ENCODE data around the gene CARMIL1.

CARMIL1 gene

DNA sequence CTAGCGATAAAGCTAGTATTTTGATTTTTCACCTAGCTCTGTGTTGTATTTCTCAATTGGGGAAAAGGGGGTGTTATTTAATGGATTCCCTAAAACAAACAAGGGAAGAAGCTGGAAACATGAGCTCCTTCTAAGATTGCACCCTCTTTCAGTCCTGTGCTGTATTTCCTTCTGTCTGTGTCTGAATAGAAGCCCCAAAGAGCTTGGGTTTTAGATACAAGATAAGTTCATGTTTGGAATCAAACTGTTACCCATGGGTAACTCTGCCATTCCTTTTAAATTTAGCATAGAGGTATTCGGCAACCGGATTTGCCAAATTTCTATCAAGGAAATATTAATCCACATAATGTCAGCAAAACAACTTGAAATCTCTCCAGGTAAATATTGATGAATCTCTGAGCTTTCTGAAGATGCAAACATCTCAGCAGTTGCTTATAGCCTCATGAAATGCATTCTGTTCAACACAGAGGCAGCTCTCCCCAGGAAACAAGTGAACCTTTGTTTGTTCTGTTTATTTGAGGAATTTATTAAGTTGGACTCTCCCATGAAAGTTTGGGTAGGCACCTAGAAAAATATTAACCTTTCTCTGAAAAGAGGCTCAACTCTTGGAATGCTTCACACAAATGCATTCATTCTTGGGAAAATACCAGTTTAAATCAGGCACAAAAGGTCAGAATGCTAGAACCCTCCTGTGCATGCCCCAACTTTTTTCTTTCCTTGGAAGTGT is 362.9 kb downstream of the CARMIL1 start:
- in situ Hi-C loops (cut with HindIII; ENCODE audit: low sequenced_read_pairs), result no loop called here
- TF ChIP-seq, protein P1, sequence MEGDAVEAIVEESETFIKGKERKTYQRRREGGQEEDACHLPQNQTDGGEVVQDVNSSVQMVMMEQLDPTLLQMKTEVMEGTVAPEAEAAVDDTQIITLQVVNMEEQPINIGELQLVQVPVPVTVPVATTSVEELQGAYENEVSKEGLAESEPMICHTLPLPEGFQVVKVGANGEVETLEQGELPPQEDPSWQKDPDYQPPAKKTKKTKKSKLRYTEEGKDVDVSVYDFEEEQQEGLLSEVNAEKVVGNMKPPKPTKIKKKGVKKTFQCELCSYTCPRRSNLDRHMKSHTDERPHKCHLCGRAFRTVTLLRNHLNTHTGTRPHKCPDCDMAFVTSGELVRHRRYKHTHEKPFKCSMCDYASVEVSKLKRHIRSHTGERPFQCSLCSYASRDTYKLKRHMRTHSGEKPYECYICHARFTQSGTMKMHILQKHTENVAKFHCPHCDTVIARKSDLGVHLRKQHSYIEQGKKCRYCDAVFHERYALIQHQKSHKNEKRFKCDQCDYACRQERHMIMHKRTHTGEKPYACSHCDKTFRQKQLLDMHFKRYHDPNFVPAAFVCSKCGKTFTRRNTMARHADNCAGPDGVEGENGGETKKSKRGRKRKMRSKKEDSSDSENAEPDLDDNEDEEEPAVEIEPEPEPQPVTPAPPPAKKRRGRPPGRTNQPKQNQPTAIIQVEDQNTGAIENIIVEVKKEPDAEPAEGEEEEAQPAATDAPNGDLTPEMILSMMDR (IDR thresholded peaks at IDR 0.05; ENCODE audit: low read depth, low read length), result no peak
- H3K4me3 ChIP-seq (ENCODE audit: low read depth, low read length), result no peak overlapping the region
- no peak for DNase-seq (ENCODE audit: low read depth, low spot score)

DNA sequence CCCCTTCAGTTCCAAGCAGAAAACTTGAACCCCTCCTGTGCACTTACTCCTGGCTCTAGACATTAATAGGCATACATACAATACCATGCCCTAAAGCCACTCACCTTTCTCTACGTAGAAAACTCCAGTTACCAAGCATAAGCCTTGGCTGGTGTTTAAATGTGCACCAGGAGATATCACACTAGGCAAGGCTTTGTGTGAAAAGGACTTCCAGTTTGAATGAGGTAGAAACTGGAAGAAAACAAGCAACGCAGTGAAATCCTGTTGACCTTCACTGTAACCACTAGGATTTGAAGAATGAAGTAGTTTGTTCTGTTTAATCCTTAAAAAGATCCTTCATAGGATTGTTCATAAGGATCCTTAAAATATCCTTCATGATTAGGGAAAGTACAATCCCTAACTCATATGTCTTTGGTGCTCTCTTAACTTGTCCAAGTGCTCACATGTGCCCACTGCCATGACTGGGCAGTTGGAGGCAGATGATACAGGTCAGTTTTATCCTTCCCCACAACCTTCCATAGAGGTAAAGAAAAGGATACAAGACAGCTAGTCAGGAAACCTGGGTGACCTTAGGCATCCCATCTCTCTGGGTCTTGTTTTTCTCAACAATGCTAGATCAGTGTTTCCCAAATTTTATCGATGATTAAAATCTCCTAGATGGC is 363.6 kb downstream of the CARMIL1 start:
- TF ChIP-seq, protein P1 (IDR thresholded peaks at IDR 0.05; ENCODE audit: low read depth, low read length), result no peak
- in situ Hi-C loops (cut with HindIII; ENCODE audit: low sequenced_read_pairs), result no loop called here
- H3K4me3 ChIP-seq (ENCODE audit: low read depth, low read length), result no peak overlapping the region
- no peak for DNase-seq (ENCODE audit: low read depth, low spot score)

DNA sequence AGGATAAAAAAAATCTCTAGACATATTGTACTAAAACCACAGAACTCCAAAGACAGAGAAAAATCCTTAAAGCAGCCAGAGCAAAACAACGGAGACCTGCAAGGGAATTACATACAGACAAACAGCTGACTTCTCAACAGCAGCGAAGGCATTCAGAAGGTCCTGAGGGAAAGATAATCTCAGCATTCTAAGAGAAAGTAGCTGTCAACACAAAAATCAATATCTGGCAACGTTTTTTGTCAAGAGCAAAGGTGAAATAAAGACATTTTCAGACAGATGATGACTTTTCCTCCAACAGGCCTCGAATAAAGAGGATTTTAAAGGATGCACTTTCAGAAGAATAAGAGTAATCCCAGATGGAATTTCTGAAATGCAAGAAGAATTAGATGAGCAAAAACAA is 366.7 kb downstream of the CARMIL1 start:
- H3K4me3 ChIP-seq (ENCODE audit: low read depth, low read length), result no peak overlapping the region
- no peak for DNase-seq (ENCODE audit: low read depth, low spot score)
- in situ Hi-C loops (cut with HindIII; ENCODE audit: low sequenced_read_pairs), result no loop called here
- TF ChIP-seq, protein P1 (IDR thresholded peaks at IDR 0.05; ENCODE audit: low read depth, low read length), result no peak

DNA sequence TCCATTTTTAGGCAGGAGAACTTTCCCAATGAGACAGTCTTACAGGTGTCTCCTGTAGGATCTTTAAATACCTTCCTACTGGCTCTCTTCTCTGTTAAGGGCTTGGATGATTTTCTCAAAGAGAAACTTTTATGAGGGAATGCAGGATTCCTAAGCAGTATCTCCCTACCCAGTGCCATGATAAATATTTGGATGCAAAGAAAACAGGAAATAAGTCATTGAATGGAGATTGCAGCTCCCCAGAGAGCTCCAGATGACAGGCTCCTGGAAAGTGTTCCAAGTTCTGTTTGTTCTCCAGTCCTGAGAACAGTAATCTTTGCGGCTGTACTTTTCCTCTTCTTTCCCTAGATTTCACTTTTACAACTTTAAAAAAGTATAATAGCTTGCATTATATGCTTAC is 370.4 kb downstream of the CARMIL1 start:
- no peak for DNase-seq (ENCODE audit: low read depth, low spot score)
- in situ Hi-C loops (cut with HindIII; ENCODE audit: low sequenced_read_pairs), result no loop called here
- TF ChIP-seq, protein P1 (IDR thresholded peaks at IDR 0.05; ENCODE audit: low read depth, low read length), result no peak
- H3K4me3 ChIP-seq (ENCODE audit: low read depth, low read length), result no peak overlapping the region

DNA sequence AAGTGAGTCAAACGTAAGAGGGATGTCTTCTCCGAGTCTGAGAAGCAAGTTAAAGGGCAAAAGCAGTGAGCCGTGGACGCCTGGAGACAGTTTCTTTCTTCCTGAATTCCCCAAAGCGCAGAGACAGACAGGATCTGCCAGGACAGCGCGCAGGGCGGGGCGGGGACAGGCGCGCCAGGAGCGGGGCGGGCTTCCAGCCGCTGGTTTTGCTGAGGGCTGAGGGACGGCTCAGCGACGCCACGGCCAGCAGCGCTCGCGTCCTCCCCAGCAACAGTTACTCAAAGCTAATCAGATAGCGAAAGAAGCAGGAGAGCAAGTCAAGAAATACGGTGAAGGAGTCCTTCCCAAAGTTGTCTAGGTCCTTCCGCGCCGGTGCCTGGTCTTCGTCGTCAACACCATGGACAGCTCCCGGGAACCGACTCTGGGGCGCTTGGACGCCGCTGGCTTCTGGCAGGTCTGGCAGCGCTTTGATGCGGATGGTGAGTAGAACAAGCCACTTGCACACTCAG is 372.9 kb downstream of the CARMIL1 start, which contains the start of gene SCGN:
Gene SCGN (plus strand): TSS at position 209 of the 509 bp plus-strand sequence. CDS start 189 bp downstream, at position 398.
- peak; percentile 61 for DNase-seq (ENCODE audit: low read depth, low spot score)
- in situ Hi-C loops (cut with HindIII; ENCODE audit: low sequenced_read_pairs), result no loop called here
- no peak within 1 kb of the TSS for H3K4me3 ChIP-seq (ENCODE audit: low read depth, low read length)
- TF ChIP-seq, protein P1 (IDR thresholded peaks at IDR 0.05; ENCODE audit: low read depth, low read length), result no peak

DNA sequence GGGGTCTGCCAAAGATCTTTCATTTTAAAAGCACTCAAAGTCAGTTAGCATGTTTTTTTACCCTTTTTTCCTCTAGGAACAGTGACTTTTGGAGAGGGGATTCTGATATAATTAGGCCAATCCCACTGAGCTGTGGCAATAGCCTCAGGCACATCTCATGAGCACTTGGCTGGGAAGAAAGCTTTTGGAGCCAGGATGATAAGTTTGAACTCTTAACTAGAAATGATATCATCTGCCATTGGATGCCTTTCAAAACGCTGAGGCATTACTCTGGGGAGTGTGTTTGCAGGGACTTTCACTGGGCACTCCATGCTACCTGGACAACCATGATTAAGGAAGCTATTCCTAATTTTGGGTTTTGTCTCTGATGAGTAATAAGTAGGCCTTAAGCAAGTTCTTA is 376.5 kb downstream of the CARMIL1 start:
- in situ Hi-C loops (cut with HindIII; ENCODE audit: low sequenced_read_pairs), result no loop called here

More for the DNA sequence above, 376.5 kb downstream of the CARMIL1 start:
- no peak for DNase-seq (ENCODE audit: low read depth, low spot score)
- no peak overlapping the region for H3K4me3 ChIP-seq (ENCODE audit: low read depth, low read length)
- TF ChIP-seq, protein P1 (IDR thresholded peaks at IDR 0.05; ENCODE audit: low read depth, low read length), result no peak

Measured in astrocyte of the spinal cord (primary cell).